ENCODE measurements around the gene RCAN1. TPM values are rescaled to one million over a fixed set of nuclear protein-coding genes. Genes with fewer than 3 reads are reported as not detected.

The RCAN1 gene
- total RNA-seq, 1 donor from 2014 or later: 17.7 TPM

DNA sequence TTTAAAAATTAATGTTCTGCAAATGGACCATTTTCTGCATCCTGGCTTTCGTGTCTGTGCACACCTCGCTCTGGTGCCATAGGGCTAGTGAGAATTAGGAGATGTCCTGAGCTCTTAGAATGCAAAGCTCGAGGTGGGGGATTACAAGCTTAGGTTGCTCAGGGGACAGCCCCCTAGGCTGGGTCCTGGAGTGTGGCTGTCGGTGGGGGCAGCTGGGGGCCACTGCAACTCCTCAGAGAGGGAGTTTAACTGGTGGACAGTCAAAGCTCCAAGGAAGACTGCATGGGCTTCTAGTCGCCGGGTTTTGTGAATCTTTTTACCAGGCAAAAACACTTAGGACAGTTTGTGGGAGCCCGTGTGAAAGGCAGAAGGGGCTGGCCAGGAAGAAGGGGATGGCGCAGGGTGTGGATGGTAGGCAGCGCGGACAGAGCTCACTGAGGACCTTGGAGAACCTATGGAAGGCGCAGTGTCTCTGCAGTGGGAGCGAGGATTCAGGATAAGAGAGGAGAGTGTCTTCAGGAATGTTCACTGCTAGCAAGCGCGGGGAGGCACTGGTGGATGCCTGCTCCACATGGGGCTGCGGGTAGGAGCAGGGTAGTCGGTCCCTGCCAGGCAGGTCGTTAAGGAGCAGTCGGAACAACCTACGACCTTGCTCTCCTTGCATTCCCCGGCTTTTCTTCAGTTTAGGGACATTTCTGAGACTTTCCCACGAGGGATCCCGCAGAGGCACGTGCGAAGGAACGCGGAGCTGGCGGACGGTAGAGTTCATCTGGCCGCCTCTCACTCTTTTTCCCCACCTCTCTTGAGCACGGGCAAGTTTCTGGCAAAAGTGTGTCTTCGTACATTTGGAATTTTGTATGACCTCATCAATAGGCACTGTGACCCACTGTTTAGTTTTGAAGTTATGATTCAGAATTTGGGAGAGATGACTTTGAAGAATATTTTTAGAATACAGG, 90.0 kb downstream of the RCAN1 start:
- H3K36me3 Mint-ChIP-seq (ENCODE audit: unreplicated experiment): no peaks in the 10 kb centered on the region
- H3K4me3 Mint-ChIP-seq (ENCODE audit: unreplicated experiment): no peak overlapping the region
- H3K4me1 Mint-ChIP-seq (ENCODE audit: low read depth, unreplicated experiment): peaks cover 4% of the 10 kb centered on the region
- no peak for DNase-seq
- no peak for TF ChIP-seq CTCF (IDR thresholded peaks at IDR 0.05; ENCODE audit: partially characterized antibody, unreplicated experiment)
- no peaks in the 10 kb centered on the region for H3K9me3 Mint-ChIP-seq (ENCODE audit: unreplicated experiment)
- no peaks in the 10 kb centered on the region for H3K27me3 Mint-ChIP-seq (ENCODE audit: unreplicated experiment)
- H3K27ac Mint-ChIP-seq (ENCODE audit: unreplicated experiment): no peak overlapping the region

DNA sequence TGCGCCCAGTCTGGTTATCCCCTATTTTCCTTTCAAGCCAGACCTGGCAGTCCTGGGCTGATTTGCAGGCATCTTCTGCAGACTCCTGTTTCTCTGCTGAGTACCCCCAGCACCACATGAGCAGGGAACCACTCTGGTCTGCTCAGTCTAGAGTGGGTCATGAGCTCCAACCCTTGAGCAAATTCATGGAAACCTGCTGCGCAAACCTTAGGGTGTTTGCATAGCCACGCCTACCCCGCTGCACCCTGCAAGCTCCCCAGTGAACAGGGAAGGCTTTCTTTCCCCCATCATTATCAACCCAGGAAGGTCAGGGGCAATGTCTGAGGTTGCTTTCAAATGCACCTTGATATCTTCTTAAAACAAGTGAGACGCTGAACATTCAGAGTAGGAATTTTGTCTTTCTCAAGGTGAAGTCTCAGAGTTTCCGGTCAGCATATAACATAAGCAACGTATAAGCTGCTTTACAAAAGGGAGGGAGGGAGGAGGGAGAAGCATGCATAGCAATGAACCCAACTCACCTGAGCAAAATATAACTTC, 91.8 kb downstream of the RCAN1 start:
- Mint-ChIP-seq H3K4me3 (ENCODE audit: unreplicated experiment) (no peak overlapping the region), H3K4me1 (ENCODE audit: low read depth, unreplicated experiment) (peaks cover 4% of the 10 kb centered on the region), H3K9me3 (ENCODE audit: unreplicated experiment) (no peaks in the 10 kb centered on the region), H3K27ac (ENCODE audit: unreplicated experiment) (no peak overlapping the region), H3K27me3 (ENCODE audit: unreplicated experiment) (peaks cover 2% of the 10 kb centered on the region), H3K36me3 (ENCODE audit: unreplicated experiment) (peaks cover 1% of the 10 kb centered on the region)
- no peak for TF ChIP-seq CTCF (IDR thresholded peaks at IDR 0.05; ENCODE audit: partially characterized antibody, unreplicated experiment)
- DNase-seq: no peak

DNA sequence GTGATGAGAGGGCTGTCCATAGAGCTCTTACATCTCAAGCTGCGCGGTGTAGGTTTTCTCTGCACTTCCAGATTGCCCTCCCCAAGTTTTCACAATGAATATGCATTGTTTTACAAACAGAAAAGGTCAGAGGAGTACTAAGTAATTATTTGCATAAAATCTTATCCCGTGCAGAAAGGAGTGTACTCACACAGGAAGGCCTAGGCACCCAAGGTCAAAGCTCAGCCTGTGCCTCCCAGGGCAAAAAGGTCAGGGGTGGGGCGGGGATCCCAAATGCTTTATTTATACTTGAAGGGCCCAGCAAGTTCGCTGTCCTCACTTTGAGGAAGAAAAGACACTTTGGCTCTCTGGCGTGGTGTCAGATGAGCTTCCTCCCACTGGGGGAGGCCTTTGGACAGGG, 92.6 kb downstream of the RCAN1 start:
- Mint-ChIP-seq H3K4me3 (ENCODE audit: unreplicated experiment) (no peak overlapping the region), H3K36me3 (ENCODE audit: unreplicated experiment) (peaks cover 5% of the 10 kb centered on the region), H3K9me3 (ENCODE audit: unreplicated experiment) (no peaks in the 10 kb centered on the region), H3K27me3 (ENCODE audit: unreplicated experiment) (peaks cover 2% of the 10 kb centered on the region), H3K4me1 (ENCODE audit: low read depth, unreplicated experiment) (peaks cover 4% of the 10 kb centered on the region), H3K27ac (ENCODE audit: unreplicated experiment) (no peak overlapping the region)
- TF ChIP-seq CTCF (IDR thresholded peaks at IDR 0.05; ENCODE audit: partially characterized antibody, unreplicated experiment): no peak
- no peak for DNase-seq

GRCh38 chr21:34521561-34521960, 93.4 kb downstream of the RCAN1 start:
- H3K4me1 Mint-ChIP-seq (ENCODE audit: low read depth, unreplicated experiment): peaks cover 4% of the 10 kb centered on the region
- no peak overlapping the region for H3K4me3 Mint-ChIP-seq (ENCODE audit: unreplicated experiment)
- peaks cover 2% of the 10 kb centered on the region for H3K27me3 Mint-ChIP-seq (ENCODE audit: unreplicated experiment)
- H3K36me3 Mint-ChIP-seq (ENCODE audit: unreplicated experiment): peaks cover 5% of the 10 kb centered on the region
- no peaks in the 10 kb centered on the region for H3K9me3 Mint-ChIP-seq (ENCODE audit: unreplicated experiment)
- no peak for DNase-seq
- H3K27ac Mint-ChIP-seq (ENCODE audit: unreplicated experiment): no peak overlapping the region
- TF ChIP-seq CTCF (IDR thresholded peaks at IDR 0.05; ENCODE audit: partially characterized antibody, unreplicated experiment): no peak

Measured in glutamatergic neuron (in vitro differentiated cells).